CD4-positive, alpha-beta T cell (primary cell): ENCODE measurements around the gene RACK1. TPM values are rescaled to one million over a fixed set of nuclear protein-coding genes. Genes with fewer than 3 reads are reported as not detected.
"Not testable (repeated sequence)": the region's sequence is repeated elsewhere in the genome, so short reads cannot be mapped to it uniquely, and the experiment has no call there.

Experiments used
- ATAC-seq: fragments of 200-7000 bp; cut with Tn5 transposase; one replicate; pipeline ENCODE4 v1.10.0; 2022; ENCODE audit warnings: mild to moderate bottlenecking; ENCODE audit not compliant: poor library complexity
- CTCF ChIA-PET: fragments of 350-600 bp; sonication (Branson Sonifier 250); formaldehyde crosslinking; loops from one replicate; lab custom pipeline; 2021; ENCODE audit warnings: antibody characterized with exemption, inconsistent platforms; lab: Charles Lee
- POLR2A ChIA-PET: fragments of 350-600 bp; sonication (Branson Sonifier 250); formaldehyde crosslinking; loops from one replicate; lab custom pipeline; 2021; ENCODE audit warnings: antibody characterized with exemption, inconsistent platforms; lab: Charles Lee
- DNase-seq, 14 experiments: peaks; one replicate each; pipeline ENCODE4 v3.0.0-alpha.2; 2013 to 2020; ENCODE audit warnings: mixed read lengths in 2 of 14
- H3K27ac ChIP-seq, 2 donors: one replicate each; pipeline versions ENCODE4 v1.5.1 to v1.7.0; 2013; ENCODE audit warnings: low read length in 2 of 2, low read depth in 1 of 2, mild to moderate bottlenecking in 1 of 2
- H3K27me3 ChIP-seq, 2 experiments: 1 replicate in 1 of 2; 2 replicates in 1 of 2; pipeline versions ENCODE4 v1.6.1 to v1.7.0; 2013; ENCODE audit warnings: low read length in 2 of 2, control low read depth in 1 of 2, mild to moderate bottlenecking in 1 of 2, moderate library complexity in 1 of 2; ENCODE audit not compliant: insufficient read depth in 2 of 2, control insufficient read depth in 1 of 2
- H3K36me3 ChIP-seq: one replicate; pipeline ENCODE4 v1.6.1; 2013; ENCODE audit warnings: low read length, control low read depth; ENCODE audit not compliant: insufficient read depth
- H3K4me1 ChIP-seq: one replicate; pipeline ENCODE4 v1.6.1; 2013; ENCODE audit warnings: low read length, control low read depth; ENCODE audit not compliant: insufficient read depth
- H3K4me3 ChIP-seq: one replicate; pipeline ENCODE4 v1.5.1; 2013; ENCODE audit warnings: mild to moderate bottlenecking, low read length, moderate library complexity
- H3K9me3 ChIP-seq, 2 experiments: 1 replicate in 1 of 2; 2 replicates in 1 of 2; pipeline versions ENCODE4 v1.6.1 to v1.7.0; 2013; ENCODE audit warnings: low read length in 2 of 2, mild to moderate bottlenecking in 2 of 2, control low read depth in 1 of 2, moderate library complexity in 1 of 2; ENCODE audit not compliant: control insufficient read depth in 1 of 2, insufficient read depth in 1 of 2
- H3K27ac Mint-ChIP-seq: one replicate; pipeline ENCODE4 v1.8.0; 2020; ENCODE audit warnings: mixed read lengths
- H3K27me3 Mint-ChIP-seq: one replicate; pipeline ENCODE4 v1.8.0; 2021; ENCODE audit warnings: mixed read lengths
- H3K36me3 Mint-ChIP-seq: one replicate; pipeline ENCODE4 v1.8.0; 2021; ENCODE audit warnings: low read depth, mixed read lengths
- H3K4me1 Mint-ChIP-seq: one replicate; pipeline ENCODE4 v1.8.0; 2021; ENCODE audit warnings: low read depth, mixed read lengths
- H3K4me3 Mint-ChIP-seq: one replicate; pipeline ENCODE4 v1.8.0; 2020; ENCODE audit warnings: mild to moderate bottlenecking, mixed read lengths
- H3K9me3 Mint-ChIP-seq: one replicate; pipeline ENCODE4 v1.8.0; 2020; ENCODE audit warnings: mixed read lengths
- CTCF ChIP-seq: fragments of 200-600 bp; IDR thresholded peaks from one replicate; pipeline ENCODE4 v1.8.0; 2022; ENCODE audit warnings: antibody characterized with exemption, mild to moderate bottlenecking
- intact Hi-C, 2 experiments: fragments of 100-400 bp; cut with DNase I in 1 of 2; cut with micrococcal nuclease in 1 of 2; formaldehyde crosslinking; loops; one replicate each; pipeline versions ENCODE4 v1.15.1 to v1.9.0; 2023 to 2025; cut with DNase I, micrococcal nuclease
- total RNA-seq, 174 experiments: library from RNA in 2 of 174; stranded (reverse) in 2 of 174; gene quantifications; one replicate each; pipeline ENCODE4 v1.2.3 and lab custom pipeline; 2021 to 2026

RACK1 gene
- total RNA-seq, 2 experiments from 2014 or later: 2,499 to 2,682 TPM

GRCh38 chr5:181283347-181283746 is 39.6 kb upstream of the RACK1 start:
- no peaks in the 10 kb centered on the region for H3K36me3 ChIP-seq
- H3K4me3 Mint-ChIP-seq: no peak overlapping the region
- H3K4me3 ChIP-seq: no peak overlapping the region
- POLR2A ChIA-PET: no interaction called here
- H3K27me3 Mint-ChIP-seq: no peaks in the 10 kb centered on the region
- no peak for TF ChIP-seq CTCF
- no peaks in the 10 kb centered on the region for H3K4me1 Mint-ChIP-seq
- no peaks in the 10 kb centered on the region for H3K9me3 Mint-ChIP-seq
- intact Hi-C loops: no loop called here
- CTCF ChIA-PET: no interaction called here
- ATAC-seq (no peak), DNase-seq (no peak)
- H3K27ac ChIP-seq: no peak overlapping the region
- no peaks in the 10 kb centered on the region for H3K27me3 ChIP-seq
- H3K9me3 ChIP-seq: no peaks in the 10 kb centered on the region
- H3K36me3 Mint-ChIP-seq: no peaks in the 10 kb centered on the region
- H3K27ac Mint-ChIP-seq: no peak overlapping the region
- H3K4me1 ChIP-seq: no peaks in the 10 kb centered on the region

DNA sequence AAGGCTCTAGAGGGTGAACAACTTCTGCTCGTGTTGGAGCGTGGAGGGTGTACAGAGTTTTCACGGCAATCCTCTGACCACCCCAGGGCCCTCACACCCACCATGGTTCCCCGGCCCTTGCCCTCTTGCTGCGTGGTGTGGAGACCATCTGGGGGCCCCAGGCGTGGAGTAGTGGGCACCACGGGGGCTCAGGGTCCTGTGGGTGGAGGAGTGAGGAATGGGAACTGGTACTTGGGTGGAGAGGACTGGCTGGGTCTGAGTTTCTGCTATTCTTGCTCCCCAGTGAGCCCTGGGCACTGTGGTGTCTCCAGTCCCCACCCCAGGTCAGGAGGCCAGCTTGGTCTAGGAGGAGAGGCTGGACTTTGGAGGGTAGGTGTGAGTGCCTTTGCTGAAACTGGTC is 39.2 kb upstream of the RACK1 start:
- Mint-ChIP-seq H3K36me3 (no peaks in the 10 kb centered on the region), H3K27me3 (no peaks in the 10 kb centered on the region), H3K9me3 (no peaks in the 10 kb centered on the region), H3K4me3 (no peak overlapping the region), H3K4me1 (no peaks in the 10 kb centered on the region), H3K27ac (no peak overlapping the region)
- no peaks in the 10 kb centered on the region for H3K27me3 ChIP-seq
- CTCF ChIA-PET: no interaction called here
- DNase-seq (no peak), ATAC-seq (no peak)
- H3K36me3 ChIP-seq: no peaks in the 10 kb centered on the region
- POLR2A ChIA-PET: no interaction called here
- H3K27ac ChIP-seq: no peak overlapping the region
- no peak overlapping the region for H3K4me3 ChIP-seq
- no peak for TF ChIP-seq CTCF
- no peaks in the 10 kb centered on the region for H3K9me3 ChIP-seq
- H3K4me1 ChIP-seq: no peaks in the 10 kb centered on the region
- intact Hi-C loops: no loop called here

GRCh38 chr5:181282415-181282814 is 38.7 kb upstream of the RACK1 start:
- DNase-seq, H3K4me3 ChIP-seq, H3K4me1 ChIP-seq, CTCF ChIA-PET, H3K27ac ChIP-seq, ATAC-seq, intact Hi-C loops, H3K27me3 Mint-ChIP-seq, H3K9me3 ChIP-seq, H3K4me3 Mint-ChIP-seq, POLR2A ChIA-PET, H3K27ac Mint-ChIP-seq, H3K36me3 Mint-ChIP-seq, H3K27me3 ChIP-seq, H3K4me1 Mint-ChIP-seq, H3K36me3 ChIP-seq, H3K9me3 Mint-ChIP-seq: not testable (repeated sequence)

GRCh38 chr5:181281984-181282316 is 38.2 kb upstream of the RACK1 start:
- Mint-ChIP-seq H3K27me3 (no peaks in the 10 kb centered on the region), H3K4me1 (no peaks in the 10 kb centered on the region), H3K9me3 (no peaks in the 10 kb centered on the region), H3K27ac (no peak overlapping the region), H3K4me3 (no peak overlapping the region), H3K36me3 (no peaks in the 10 kb centered on the region)
- DNase-seq: no peak
- no peaks in the 10 kb centered on the region for H3K4me1 ChIP-seq
- intact Hi-C loops: no loop called here
- H3K4me3 ChIP-seq: no peak overlapping the region
- H3K36me3 ChIP-seq: no peaks in the 10 kb centered on the region
- H3K27me3 ChIP-seq: no peaks in the 10 kb centered on the region
- no peak for ATAC-seq
- H3K9me3 ChIP-seq: no peaks in the 10 kb centered on the region
- H3K27ac ChIP-seq: no peak overlapping the region
- CTCF ChIA-PET: no interaction called here
- TF ChIP-seq CTCF: no peak
- POLR2A ChIA-PET: no interaction called here
